Fibroblast of lung (primary cell): ENCODE measurements around the gene FAM222B. TPM values are rescaled to one million over a fixed set of nuclear protein-coding genes. Genes with fewer than 3 reads are reported as not detected.

Experiments
- DNase-seq, 2 donors: peaks; one replicate each; pipeline versions ENCODE4 v3.0.0 to v3.0.0-alpha.2; 2010; ENCODE audit warnings: low read depth in 2 of 2
- H2AFZ ChIP-seq: 2 replicates; pipeline ENCODE4 v1.5.1; 2012; ENCODE audit warnings: low read length, control low read depth, inconsistent platforms
- H3K27ac ChIP-seq: 2 replicates; pipeline ENCODE4 v1.5.1; 2011; ENCODE audit warnings: low read length, control low read depth; ENCODE audit not compliant: insufficient read depth
- H3K27me3 ChIP-seq: 2 replicates; pipeline ENCODE4 v1.5.1; 2011; ENCODE audit warnings: mild to moderate bottlenecking, low read length; ENCODE audit not compliant: control insufficient read depth, insufficient read depth
- H3K36me3 ChIP-seq: 2 replicates; pipeline ENCODE4 v1.5.1; 2011; ENCODE audit warnings: low read length; ENCODE audit not compliant: control insufficient read depth, insufficient read depth
- H3K4me1 ChIP-seq: 2 replicates; pipeline ENCODE4 v1.5.1; 2011; ENCODE audit warnings: low read length; ENCODE audit not compliant: control insufficient read depth, insufficient read depth; ENCODE audit errors: extremely low read depth
- H3K4me2 ChIP-seq: 2 replicates; pipeline ENCODE4 v1.5.1; 2011; ENCODE audit warnings: low read length, control low read depth; ENCODE audit not compliant: insufficient read depth; ENCODE audit errors: extremely low read depth
- H3K4me3 ChIP-seq, 4 experiments: fragments of 200-600 bp in 1 of 4; sonication (generic) in 1 of 4; replicated peaks in 1 of 4; 2 replicates each; pipeline ENCODE4 v1.5.1; 2011 to 2016; ENCODE audit warnings: low read length in 4 of 4, low read depth in 3 of 4, mild to moderate bottlenecking in 3 of 4, control low read depth in 2 of 4, inconsistent platforms in 1 of 4, mixed read lengths in 1 of 4; ENCODE audit not compliant: insufficient read depth in 1 of 4; ENCODE audit errors: control extremely low read depth in 1 of 4
- H3K79me2 ChIP-seq: 2 replicates; pipeline ENCODE4 v1.5.1; 2012; ENCODE audit warnings: mild to moderate bottlenecking, low read length, inconsistent platforms; ENCODE audit not compliant: control insufficient read depth, insufficient read depth
- H3K9ac ChIP-seq: 2 replicates; pipeline ENCODE4 v1.5.1; 2011; ENCODE audit warnings: mild to moderate bottlenecking, low read length, control low read depth; ENCODE audit not compliant: insufficient read depth
- H3K9me3 ChIP-seq: 2 replicates; pipeline ENCODE4 v1.5.1; 2012; ENCODE audit warnings: low read depth, low read length; ENCODE audit not compliant: control insufficient read depth, insufficient read depth
- H4K20me1 ChIP-seq: 2 replicates; pipeline ENCODE4 v1.5.1; 2011; ENCODE audit warnings: low read length; ENCODE audit not compliant: control insufficient read depth, insufficient read depth; ENCODE audit errors: extremely low read depth
- EZH2 ChIP-seq: IDR thresholded peaks from 2 replicates; pipeline ENCODE4 v1.5.1; 2012; ENCODE audit warnings: low read length, control low read depth, mild to moderate bottlenecking; ENCODE audit errors: missing control alignments
- polyA plus RNA-seq, 2 donors: library from polyadenylated mRNA; depleted of rRNA in 1 of 2; stranded (reverse) in 1 of 2; unstranded in 1 of 2; fragments of >200 nt; gene quantifications; 2 replicates each; pipeline ENCODE4 v1.2.1, GENCODE V29; 2011 to 2012; ENCODE audit warnings: missing spikeins in 1 of 2
- total RNA-seq: library from RNA; depleted of rRNA; stranded (reverse); fragments of >200 nt; gene quantifications from 2 replicates; pipeline ENCODE4 v1.2.1, GENCODE V29; 2014
- TF ChIP-seq, protein P1 (sequence below), 2 donors: IDR thresholded peaks in 1 of 2; conservative IDR thresholded peaks in 1 of 2; 1 replicate in 1 of 2; 2 replicates in 1 of 2; pipeline ENCODE4 v1.5.1; 2011 to 2012; ENCODE audit warnings: low read length in 2 of 2, control low read depth in 1 of 2, inconsistent platforms in 1 of 2, low read depth in 1 of 2, mild to moderate bottlenecking in 1 of 2

The FAM222B gene
- total and polyA plus RNA-seq, 2 donors (not counting 1 experiment from before 2014, with no cell fraction given): 2.8 to 9.0 TPM

- no peaks in the 10 kb centered on the region for H4K20me1 ChIP-seq
- TF ChIP-seq, protein P1, sequence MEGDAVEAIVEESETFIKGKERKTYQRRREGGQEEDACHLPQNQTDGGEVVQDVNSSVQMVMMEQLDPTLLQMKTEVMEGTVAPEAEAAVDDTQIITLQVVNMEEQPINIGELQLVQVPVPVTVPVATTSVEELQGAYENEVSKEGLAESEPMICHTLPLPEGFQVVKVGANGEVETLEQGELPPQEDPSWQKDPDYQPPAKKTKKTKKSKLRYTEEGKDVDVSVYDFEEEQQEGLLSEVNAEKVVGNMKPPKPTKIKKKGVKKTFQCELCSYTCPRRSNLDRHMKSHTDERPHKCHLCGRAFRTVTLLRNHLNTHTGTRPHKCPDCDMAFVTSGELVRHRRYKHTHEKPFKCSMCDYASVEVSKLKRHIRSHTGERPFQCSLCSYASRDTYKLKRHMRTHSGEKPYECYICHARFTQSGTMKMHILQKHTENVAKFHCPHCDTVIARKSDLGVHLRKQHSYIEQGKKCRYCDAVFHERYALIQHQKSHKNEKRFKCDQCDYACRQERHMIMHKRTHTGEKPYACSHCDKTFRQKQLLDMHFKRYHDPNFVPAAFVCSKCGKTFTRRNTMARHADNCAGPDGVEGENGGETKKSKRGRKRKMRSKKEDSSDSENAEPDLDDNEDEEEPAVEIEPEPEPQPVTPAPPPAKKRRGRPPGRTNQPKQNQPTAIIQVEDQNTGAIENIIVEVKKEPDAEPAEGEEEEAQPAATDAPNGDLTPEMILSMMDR (conservative IDR thresholded peaks at IDR 0.05 in 1 of 2, IDR thresholded peaks at IDR 0.05 in 1 of 2; ENCODE audit: low read depth in 1 of 2, low read length in 2 of 2): no peak
- TF ChIP-seq EZH2: no peak
- no peaks in the 10 kb centered on the region for H3K27me3 ChIP-seq
- H3K9me3 ChIP-seq: no peaks in the 10 kb centered on the region
- peak overlapping the region; percentile 95 for H3K4me2 ChIP-seq
- DNase-seq: no peak
- peaks cover 9% of the 10 kb centered on the region for H3K4me1 ChIP-seq
- H3K79me2 ChIP-seq: peaks cover 39% of the 10 kb centered on the region
- H3K27ac ChIP-seq: peak overlapping the region; percentile 5
- peaks cover 26% of the 10 kb centered on the region for H3K36me3 ChIP-seq
- H2AFZ ChIP-seq: no peak overlapping the region
- peak overlapping the region; percentile 78 to 99 (median 96) for H3K4me3 ChIP-seq
- H3K9ac ChIP-seq: peak overlapping the region; percentile 94
Observed at GRCh38 chr17:28745786-28746411, 96.7 kb downstream of the FAM222B start.

GRCh38 chr17:28744972-28745785, 97.4 kb downstream of the FAM222B start:
- no peaks in the 10 kb centered on the region for H3K9me3 ChIP-seq
- H3K36me3 ChIP-seq: peaks cover 23% of the 10 kb centered on the region
- peaks cover 37% of the 10 kb centered on the region for H3K79me2 ChIP-seq
- H3K4me3 ChIP-seq: peak overlapping the region; percentile 78 to 99 (median 96)
- peak overlapping the region; percentile 95 for H3K4me2 ChIP-seq
- peak overlapping the region; percentile 94 for H3K9ac ChIP-seq
- peaks cover 9% of the 10 kb centered on the region for H3K4me1 ChIP-seq
- peak; percentile 51 for DNase-seq
- H2AFZ ChIP-seq: no peak overlapping the region
- H3K27me3 ChIP-seq: no peaks in the 10 kb centered on the region
- TF ChIP-seq, protein P1 (conservative IDR thresholded peaks at IDR 0.05 in 1 of 2, IDR thresholded peaks at IDR 0.05 in 1 of 2; ENCODE audit: low read depth in 1 of 2, low read length in 2 of 2): no peak
- no peak for TF ChIP-seq EZH2
- peak overlapping the region; percentile 97 for H3K27ac ChIP-seq
- no peaks in the 10 kb centered on the region for H4K20me1 ChIP-seq
